Stimulated activated CD4-positive, alpha-beta T cell treated with anti-CD3 and anti-CD28 coated beads, Interleukin-12 subunit alpha, Interleukin-12 subunit beta, amount 100 ng/mL, for 24 hours (primary cell): Measurements from ENCODE around the gene GABRB3.

ENCODE experiments used
- DNase-seq, 2 experiments: peaks; one replicate each; pipeline ENCODE4 v3.0.0-alpha.2; 2020; ENCODE audit warnings: low read depth in 2 of 2

The GABRB3 gene

DNA sequence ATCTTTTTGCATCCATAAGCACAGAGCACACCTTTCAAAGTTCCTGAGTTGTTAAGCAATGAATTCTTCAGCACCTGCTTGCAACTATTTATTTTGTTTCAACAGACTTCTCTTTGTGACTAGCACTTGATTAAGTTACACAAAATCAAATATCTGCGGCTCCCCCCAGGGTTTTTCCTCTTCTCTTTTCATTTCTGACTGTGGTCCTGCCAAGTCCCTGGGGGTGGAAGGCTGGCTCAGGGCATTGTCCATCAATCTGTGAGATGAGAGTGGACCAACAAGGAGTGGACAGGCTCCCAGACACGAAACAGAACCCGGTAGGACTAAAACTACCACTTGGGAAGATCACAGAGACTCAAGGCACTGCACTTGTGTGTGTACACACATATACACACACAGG, 96.8 kb downstream of the GABRB3 start:
- DNase-seq, result no peak

GRCh38 chr15:26674467-26674866, 98.4 kb downstream of the GABRB3 start:
- DNase-seq, result no peak

- no peak for DNase-seq
Observed at GRCh38 chr15:26673445-26673844, 99.4 kb downstream of the GABRB3 start.

- no peak for DNase-seq
Observed at GRCh38 chr15:26670116-26670515, 102.8 kb downstream of the GABRB3 start.

DNA sequence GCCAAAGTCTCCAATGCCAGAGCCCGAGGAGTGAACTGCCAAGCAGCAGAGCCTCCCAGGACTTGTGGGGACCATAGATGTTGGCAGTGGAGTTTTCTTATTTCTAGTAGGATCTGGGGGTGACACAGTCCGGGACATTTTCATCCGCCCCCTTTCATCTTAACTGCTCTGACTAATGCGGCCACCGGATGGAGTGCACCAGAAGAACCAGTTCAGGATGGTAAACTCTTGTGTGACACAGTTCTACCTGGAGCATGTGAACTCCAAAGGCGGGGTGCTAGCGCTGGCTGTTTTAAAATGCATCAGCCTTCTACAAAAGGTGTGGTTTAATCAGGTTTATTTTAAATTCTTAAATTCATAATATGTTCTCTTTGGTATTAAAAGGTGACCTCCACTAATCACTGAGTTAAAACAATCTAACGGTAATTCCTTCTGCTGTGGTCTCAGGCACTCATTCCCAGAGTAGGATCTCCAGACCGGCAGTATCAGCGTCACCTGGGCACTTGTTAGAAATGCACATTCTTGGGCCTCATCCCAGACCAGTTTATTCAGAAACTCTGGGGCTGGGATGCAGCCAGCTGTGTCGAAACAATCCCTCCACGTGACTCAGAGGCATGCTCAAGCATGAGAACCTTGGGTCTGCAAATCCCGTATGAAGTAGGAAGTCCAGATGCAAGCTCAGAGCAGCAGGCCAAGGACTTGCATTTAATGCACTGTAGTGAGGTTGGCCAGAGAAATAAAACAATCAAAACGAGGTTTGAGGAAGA, 105.5 kb downstream of the GABRB3 start:
- DNase-seq, result no peak

DNA sequence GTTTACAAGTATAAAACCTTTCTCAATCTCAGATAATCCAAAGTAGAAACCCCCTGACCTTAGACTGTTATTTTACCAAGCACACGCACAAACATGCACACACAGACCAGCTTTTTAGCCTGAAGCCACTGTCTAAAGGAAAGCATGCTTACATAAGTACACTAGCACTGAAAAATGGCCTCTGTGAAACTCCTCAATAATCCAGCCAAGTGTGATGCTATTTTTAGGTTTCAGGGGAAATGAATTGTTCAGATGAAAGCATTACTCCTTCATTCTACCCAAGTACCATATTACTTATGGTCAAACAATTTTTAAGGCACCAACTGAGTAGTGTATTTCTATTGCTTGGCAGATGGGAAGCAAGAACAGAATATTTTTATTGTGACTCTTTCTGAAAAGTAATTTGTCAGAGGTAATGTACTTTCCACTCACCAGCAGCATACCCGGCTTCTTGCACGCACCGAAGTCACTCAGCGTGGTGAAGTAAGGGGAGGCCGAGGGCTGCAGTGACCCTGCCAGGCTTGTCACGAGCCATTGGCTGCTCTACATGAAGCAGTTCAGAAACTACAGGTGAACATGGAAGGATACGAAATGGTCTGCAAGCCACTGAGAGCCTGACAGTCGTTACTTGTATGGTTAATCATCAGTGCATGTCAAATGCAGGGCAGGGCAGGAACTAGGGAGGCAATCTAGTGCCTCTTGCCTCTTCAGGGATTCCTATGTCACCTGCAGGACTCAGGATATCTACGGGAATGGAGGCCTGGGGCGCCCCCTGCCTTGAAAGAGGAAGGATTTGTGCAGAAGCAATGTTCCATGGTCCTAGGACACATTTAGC, 106.7 kb downstream of the GABRB3 start:
- DNase-seq, result no peak

- DNase-seq, result no peak
Observed at GRCh38 chr15:26662283-26662682, 110.6 kb downstream of the GABRB3 start.

- no peak for DNase-seq
Observed at GRCh38 chr15:26661748-26662147, 111.1 kb downstream of the GABRB3 start.

DNA sequence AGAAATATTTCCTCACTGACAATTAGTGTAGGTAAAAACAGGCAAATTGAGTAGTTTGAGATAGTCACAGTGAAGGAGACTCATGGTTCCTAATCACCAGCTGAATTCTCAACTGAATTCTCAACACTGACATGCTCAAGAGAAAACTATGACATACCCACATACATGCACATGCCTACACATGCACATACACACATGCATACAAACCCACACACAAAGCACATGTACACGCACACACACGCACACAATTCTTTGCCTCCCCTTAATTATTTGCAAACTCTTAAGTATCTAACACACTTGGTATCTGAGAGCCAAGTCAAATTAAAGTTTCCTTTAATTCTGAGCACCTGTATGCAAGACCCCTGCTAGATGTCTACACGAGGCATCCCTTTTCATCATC, 111.8 kb downstream of the GABRB3 start:
- DNase-seq, result no peak

DNA sequence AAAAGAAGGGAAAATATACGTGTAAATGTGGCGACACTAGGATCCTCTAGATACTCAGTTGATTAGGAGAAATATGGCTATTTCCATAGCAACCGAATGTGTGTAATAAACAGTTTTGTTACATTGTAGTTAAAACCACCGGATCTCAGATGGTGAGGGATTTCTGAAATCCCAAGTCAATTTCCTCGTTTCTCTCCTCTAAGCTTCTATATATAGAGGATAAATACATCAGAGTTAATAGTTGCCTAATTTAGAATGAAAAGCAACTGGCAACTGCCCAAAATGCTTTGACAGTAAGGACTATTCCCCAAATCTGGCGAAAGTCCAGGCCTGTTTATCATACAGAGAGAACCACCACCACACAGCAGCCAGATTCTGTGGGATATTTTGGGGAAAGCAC, 112.6 kb downstream of the GABRB3 start:
- DNase-seq, result no peak

DNA sequence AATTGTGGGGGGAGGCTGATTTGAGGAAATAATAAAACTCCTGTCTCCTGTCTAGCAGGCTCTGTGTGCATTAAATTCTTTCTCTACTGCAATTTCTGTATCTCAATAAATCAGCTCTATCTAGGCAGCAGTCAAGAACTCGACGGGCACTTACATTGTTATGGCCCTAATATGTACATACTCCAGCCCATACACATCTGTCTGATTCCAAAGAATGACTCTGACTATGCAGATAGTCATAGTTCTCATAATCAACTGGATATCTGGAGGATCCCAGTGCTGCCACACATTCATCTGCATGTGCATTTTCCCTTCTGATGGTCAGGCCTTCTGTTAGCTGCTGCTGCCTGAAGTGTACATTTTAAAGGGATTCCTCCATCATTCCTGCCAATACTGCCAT, 114.6 kb downstream of the GABRB3 start:
- DNase-seq, result no peak

GRCh38 chr15:26656080-26656479, 116.8 kb downstream of the GABRB3 start:
- DNase-seq, result no peak

DNA sequence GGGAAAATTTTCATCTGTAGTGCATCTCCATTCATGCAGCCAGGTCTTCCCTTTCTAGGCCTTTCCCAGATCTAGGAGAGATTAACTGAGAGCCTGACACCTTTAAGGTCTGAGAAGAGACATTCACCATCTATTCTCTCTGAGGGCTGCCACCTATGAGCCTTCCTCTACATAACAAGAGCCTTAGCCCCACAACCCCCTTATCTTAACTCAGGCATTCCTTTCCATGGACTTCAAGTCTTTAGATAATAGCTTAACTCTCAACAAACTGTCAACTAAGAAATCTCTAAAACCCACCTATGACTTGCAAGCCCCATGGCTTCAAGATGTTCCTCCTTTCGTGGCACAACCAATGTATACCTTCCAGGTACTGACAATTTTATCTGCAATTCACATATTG, 121.0 kb downstream of the GABRB3 start:
- no peak for DNase-seq

GRCh38 chr15:26648676-26649075, 124.2 kb downstream of the GABRB3 start:
- DNase-seq, result no peak

DNA sequence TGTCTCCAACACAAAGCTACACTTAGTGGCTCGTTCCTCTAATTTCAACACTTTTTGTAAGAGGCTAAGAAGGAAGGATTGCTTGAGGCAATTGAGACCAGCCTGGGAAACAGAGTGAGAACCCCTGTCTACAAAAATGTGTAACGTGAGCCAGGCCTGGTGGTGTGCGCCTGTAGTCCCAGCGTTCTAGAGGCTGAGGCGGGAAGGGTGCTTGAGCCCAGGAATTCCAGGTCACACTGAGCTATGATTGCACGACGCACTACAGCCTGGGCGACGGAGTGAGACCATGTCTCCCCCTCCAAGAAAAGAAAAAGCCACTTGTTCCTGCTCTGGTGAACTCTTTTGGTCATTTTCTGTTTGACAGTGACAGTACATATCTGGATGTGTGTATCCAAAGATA, 127.9 kb downstream of the GABRB3 start:
- no peak for DNase-seq

- no peak for DNase-seq
Observed at GRCh38 chr15:26641144-26641543, 131.7 kb downstream of the GABRB3 start.

- DNase-seq, result no peak
Observed at GRCh38 chr15:26640601-26641000, 132.3 kb downstream of the GABRB3 start.

DNA sequence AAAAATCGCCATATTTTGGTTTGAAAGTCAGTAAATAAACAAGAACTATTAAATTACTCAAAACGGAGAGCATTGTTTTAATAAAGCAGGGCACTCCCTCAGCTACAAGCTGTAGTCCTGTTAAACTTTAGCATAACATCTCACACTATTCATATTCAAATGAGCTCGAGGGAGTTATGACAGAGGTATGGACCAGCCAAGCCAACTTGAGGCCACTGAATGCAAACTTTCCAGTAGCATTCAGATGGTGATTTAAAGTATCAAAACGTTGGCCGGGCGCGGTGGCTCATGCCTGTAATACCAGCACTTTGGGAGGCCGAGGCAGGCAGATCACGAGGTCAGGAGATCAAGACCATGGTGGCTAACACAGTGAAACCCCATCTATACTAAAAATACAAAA, 132.9 kb downstream of the GABRB3 start:
- no peak for DNase-seq

DNA sequence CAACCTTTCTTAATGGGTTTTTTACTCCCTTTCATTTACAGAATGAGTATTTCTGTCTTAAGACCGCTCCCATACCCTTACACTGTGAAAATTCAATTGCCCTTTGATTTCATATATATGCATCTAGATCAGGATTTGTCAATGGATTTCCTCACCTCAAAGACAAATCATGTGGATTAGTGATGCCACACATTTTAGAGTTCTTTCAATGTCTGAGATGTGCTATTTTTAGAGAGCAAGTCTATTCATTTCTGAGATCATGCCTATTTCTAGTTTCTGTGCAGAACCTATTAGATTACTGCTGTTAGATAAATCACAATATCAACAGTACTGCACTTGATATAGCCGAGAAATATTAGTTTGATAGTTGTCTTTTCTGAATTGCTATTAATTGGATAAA, 137.3 kb downstream of the GABRB3 start:
- no peak for DNase-seq

- no peak for DNase-seq
Observed at GRCh38 chr15:26635105-26635504, 137.8 kb downstream of the GABRB3 start.

DNA sequence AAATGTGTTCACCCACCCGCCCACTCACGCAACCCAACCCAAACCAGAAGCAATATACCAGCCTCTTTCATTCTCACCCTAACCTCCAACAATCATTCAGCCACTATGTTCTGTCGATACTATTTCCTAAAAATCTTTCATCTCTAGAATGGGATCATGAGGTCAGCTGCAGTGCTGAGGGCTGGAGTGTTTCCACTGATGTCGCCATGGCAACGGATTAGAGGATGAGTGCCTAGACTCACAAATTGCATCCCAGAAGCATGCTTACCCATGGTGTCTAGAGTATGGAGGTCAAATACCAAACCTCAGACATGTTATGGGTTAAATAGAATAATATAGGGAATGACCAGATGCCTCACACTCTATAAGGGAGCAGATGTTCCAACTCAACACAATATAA, 138.5 kb downstream of the GABRB3 start:
- no peak for DNase-seq

DNA sequence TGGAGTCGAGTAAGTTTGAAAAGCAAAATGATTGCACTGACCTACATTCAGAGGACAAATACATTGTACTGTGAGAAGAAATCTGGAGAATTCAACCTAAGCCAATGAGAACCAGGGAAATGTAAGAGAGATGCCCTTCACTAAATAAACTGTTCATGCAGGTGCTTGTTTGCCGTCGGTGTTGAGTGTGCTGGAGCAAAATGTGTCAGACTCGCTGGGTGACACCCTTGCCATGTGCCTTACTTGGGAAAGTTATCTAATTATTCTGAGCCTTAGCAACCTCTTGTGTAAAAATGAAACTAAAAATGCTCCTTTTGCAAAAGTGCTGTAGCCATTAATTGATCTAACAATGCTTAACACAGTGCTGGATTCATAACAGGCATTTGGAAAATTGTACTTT, 140.4 kb downstream of the GABRB3 start:
- DNase-seq, result no peak

DNA sequence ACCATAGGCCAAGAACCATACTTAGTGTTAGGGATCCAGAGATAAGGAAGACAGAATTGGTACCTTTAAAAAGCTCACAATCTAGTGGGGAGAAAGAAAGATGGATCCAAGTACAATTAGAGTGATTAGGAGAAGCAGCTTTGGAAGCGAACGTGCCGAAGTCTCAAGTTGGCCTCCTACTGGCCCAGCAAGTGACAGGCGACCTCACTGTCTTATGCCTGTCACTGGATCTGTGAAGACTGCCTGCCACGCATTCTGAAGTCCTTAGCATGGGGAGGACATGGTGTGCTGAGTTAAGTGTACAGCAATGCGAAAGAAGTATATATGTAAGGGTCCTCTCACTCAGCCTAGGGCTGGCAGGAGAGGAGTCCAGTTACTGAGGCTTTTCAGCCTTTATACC, 141.0 kb downstream of the GABRB3 start:
- DNase-seq, result no peak
